Measurements from ENCODE around the gene ARFIP2. TPM values are rescaled to one million over a fixed set of nuclear protein-coding genes. Genes with fewer than 3 reads are reported as not detected.
A peak's percentile ranks its signal among the peaks of the same experiment; 100 is the strongest.

ARFIP2 gene
- total RNA-seq, 1 donor from 2014 or later: 46.8 TPM

DNA sequence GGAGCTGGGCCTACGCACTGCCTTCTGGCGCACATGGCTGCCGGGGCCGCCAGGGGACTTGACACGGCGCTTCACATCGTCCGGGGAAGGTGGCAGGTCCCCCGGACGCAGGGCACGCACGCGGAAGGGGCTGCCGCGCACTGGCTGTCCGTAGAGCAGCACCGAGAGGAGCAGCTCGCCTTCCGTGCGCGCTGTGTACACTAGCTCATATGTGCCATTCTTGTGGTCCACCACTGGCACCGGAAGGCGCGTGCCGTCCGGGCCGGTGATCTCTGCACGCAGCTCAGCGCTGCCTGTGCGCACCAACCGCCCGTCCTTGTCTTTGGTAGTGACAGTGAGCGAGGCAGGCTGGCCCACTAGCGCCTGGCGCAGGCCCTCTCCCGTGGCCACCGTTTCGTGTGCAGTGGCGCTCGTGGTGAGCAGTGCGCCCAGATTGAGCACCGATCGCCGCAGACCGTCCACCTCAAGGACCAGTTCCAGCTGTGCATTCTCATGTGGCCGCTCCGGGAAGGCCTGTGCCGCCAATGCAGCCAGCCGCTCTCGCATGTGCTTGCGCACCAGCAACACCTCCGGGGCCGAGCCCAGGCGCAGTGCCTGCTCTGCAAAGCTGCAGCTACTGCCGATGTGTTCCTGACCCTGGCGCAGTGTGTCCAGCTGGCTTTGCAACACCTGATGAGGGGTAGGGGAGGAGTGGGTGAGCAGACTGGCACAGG, 24.6 kb downstream of the ARFIP2 start:
- H3K9me3 Mint-ChIP-seq: no peaks in the 10 kb centered on the region
- no peaks in the 10 kb centered on the region for H3K27me3 Mint-ChIP-seq (ENCODE audit: low read depth)
- DNase-seq (ENCODE audit: low spot score): no peak
- no peak overlapping the region for H3K4me3 Mint-ChIP-seq (ENCODE audit: low read depth)
- intact Hi-C loops (cut with micrococcal nuclease): no loop called here
- no peaks in the 10 kb centered on the region for H3K36me3 Mint-ChIP-seq (ENCODE audit: low read depth)
- H3K4me1 Mint-ChIP-seq (ENCODE audit: low read depth): no peaks in the 10 kb centered on the region
- H3K27ac Mint-ChIP-seq: no peak overlapping the region

DNA sequence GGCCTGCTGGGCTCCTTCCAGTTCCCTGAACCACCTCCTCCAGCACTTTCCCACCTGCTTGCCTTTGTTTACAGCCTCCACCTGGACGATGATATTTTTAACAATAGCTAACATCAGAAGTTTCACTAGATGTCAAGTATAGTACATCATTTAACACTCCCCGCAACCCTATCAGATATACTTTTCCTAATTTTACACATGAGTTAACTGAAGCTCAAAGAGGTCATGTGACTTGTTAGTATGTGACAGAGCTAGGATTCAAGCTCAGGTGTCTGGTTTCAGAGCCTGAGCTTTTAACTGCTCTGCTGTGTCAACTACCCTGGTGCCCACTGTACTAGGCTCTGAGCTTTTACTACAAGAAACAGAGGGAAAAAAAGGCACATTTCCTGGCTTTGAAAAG, 26.1 kb downstream of the ARFIP2 start:
- intact Hi-C loops (cut with micrococcal nuclease): no loop called here

DNA sequence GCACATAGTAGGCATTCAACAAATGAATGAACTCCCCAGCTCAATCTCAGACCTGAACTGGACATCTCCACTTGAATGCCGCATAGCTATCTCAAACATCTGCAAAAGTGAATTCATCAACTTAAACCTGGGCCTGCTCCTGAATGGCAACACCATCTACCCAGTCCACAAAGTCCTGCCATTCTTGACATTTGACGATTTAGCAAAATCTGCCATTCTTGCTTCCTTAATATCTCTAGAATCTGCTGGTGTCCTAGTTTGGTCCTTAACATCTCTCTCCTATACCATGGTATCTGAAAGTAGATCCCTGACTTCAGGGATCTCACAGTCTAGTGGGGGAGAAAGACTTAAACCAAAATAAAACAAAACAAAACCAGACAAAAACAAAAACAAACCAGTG, 28.0 kb downstream of the ARFIP2 start:
- Mint-ChIP-seq H3K36me3 (ENCODE audit: low read depth) (no peaks in the 10 kb centered on the region), H3K4me3 (ENCODE audit: low read depth) (no peak overlapping the region), H3K27me3 (ENCODE audit: low read depth) (no peaks in the 10 kb centered on the region), H3K9me3 (no peaks in the 10 kb centered on the region), H3K4me1 (ENCODE audit: low read depth) (no peaks in the 10 kb centered on the region), H3K27ac (no peak overlapping the region)
- intact Hi-C loops (cut with micrococcal nuclease): no loop called here
- DNase-seq (ENCODE audit: low spot score): no peak

More for the DNA sequence above, 26.1 kb downstream of the ARFIP2 start:
- Mint-ChIP-seq H3K4me3 (ENCODE audit: low read depth) (no peak overlapping the region), H3K36me3 (ENCODE audit: low read depth) (no peaks in the 10 kb centered on the region), H3K9me3 (no peaks in the 10 kb centered on the region), H3K27me3 (ENCODE audit: low read depth) (no peaks in the 10 kb centered on the region), H3K4me1 (ENCODE audit: low read depth) (no peaks in the 10 kb centered on the region), H3K27ac (no peak overlapping the region)
- DNase-seq (ENCODE audit: low spot score): no peak

DNA sequence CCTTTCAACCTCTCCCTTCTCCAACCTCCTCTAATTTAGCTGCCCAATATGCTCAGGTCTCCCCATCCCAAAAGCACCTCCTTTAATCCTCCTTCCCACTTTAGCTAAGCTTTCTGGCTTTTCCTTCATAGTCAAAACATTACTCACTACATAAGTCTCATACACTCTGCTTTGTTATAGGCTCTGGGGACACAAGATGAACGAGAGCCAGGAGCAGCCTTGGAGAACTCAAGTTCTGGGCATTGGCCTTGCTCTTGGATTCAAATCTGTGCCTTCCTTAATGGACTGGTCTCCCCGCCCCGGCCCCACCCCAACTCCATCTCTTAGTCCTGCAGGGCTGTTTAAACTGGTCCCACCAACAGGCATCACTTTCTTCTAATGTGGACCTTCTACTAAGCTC, 28.9 kb downstream of the ARFIP2 start:
- no peaks in the 10 kb centered on the region for H3K4me1 Mint-ChIP-seq (ENCODE audit: low read depth)

DNA sequence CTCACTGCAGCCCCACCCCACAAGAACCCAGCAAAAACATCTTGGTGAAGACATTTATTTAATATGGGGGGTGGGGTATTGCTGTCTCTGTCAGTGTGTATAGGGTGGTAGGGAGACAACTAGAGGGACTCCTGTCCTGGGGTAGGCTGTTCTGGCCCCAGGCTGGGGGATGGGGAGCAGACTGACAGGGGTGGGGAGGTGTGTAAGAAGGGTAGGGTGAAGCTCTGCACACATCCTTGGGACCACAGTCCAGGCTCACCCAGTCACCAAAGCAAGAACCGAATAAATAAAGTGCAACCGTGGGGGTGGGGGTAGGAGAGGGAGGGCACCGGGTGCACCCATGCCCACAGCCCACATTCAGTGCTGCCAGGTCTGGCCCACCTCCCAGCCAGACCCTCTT, 32.6 kb downstream of the ARFIP2 start:
- intact Hi-C loops (cut with micrococcal nuclease): no loop called here
- no peak overlapping the region for H3K27ac Mint-ChIP-seq
- no peaks in the 10 kb centered on the region for H3K4me1 Mint-ChIP-seq (ENCODE audit: low read depth)
- no peaks in the 10 kb centered on the region for H3K36me3 Mint-ChIP-seq (ENCODE audit: low read depth)
- H3K27me3 Mint-ChIP-seq (ENCODE audit: low read depth): peaks cover 10% of the 10 kb centered on the region
- no peak overlapping the region for H3K4me3 Mint-ChIP-seq (ENCODE audit: low read depth)
- H3K9me3 Mint-ChIP-seq: no peaks in the 10 kb centered on the region
- no peak for DNase-seq (ENCODE audit: low spot score)

More for the DNA sequence above, 28.9 kb downstream of the ARFIP2 start:
- H3K4me3 Mint-ChIP-seq (ENCODE audit: low read depth): no peak overlapping the region
- no peak for DNase-seq (ENCODE audit: low spot score)
- no peak overlapping the region for H3K27ac Mint-ChIP-seq
- H3K36me3 Mint-ChIP-seq (ENCODE audit: low read depth): no peaks in the 10 kb centered on the region
- no peaks in the 10 kb centered on the region for H3K9me3 Mint-ChIP-seq
- no peaks in the 10 kb centered on the region for H3K27me3 Mint-ChIP-seq (ENCODE audit: low read depth)
- intact Hi-C loops (cut with micrococcal nuclease): no loop called here

DNA sequence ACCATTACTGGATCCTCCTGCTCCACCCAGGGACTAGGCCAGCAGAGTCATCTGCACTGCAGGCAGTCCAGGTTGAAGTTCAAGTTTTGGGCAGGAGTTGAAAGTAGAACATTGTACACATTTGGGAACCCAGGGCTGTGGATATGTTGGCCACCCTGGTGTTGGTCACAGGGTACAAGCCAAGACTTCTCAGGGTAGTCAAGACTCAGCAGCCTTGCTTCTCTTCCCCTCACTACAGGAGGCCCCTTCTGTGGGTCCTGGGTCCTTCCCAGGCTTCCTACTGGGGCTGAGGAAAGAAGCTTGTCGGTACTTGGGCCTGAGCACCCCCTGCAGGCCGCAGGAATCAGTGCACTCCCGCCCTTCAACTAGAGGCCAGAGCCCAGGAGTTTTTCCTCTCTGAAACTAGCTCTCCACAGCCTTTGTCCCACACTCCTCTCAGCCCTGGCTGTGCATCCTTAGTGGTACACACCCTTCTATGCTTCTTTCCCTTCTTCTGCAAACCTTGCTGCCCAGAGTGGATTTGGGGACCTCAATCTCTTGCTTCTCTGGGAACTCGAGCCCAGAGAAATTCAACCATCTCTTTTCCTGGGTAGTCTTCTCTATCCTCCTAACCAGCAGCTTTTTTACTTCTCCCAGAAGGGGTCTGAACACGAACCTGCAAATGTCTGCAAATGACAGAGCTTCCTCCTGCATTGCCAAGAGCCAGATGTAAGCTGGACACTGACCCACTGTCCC, 37.7 kb downstream of the ARFIP2 start:
- Mint-ChIP-seq H3K9me3 (no peaks in the 10 kb centered on the region), H3K4me1 (ENCODE audit: low read depth) (no peaks in the 10 kb centered on the region), H3K27me3 (ENCODE audit: low read depth) (peaks cover 10% of the 10 kb centered on the region), H3K36me3 (ENCODE audit: low read depth) (no peaks in the 10 kb centered on the region), H3K4me3 (ENCODE audit: low read depth) (no peak overlapping the region), H3K27ac (no peak overlapping the region)
- DNase-seq (ENCODE audit: low spot score): peak; percentile 27
- intact Hi-C loops (cut with micrococcal nuclease): loop anchor here (1.0 kb wide), 1 partner anchor 64 kb away; no protein-coding TSS in a partner anchor

DNA sequence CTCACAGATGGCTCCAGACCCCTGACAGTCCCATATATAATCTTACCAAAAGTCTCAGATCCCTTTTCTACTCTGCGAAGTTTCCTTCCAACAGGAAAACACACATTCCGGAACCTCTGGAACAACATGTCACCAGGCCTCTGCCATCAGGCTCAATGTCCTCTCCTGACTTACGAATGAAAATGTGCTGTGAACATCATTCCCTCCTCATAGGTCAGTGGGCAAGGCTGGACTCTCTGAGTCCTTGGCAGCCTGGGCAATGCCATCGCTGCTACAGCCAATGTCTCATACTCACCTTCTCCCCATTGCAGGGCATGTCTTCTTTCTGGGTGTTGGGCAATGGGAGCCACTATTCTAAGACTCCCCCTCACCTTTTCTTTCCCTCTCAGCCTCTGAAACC, 38.7 kb downstream of the ARFIP2 start:
- no peaks in the 10 kb centered on the region for H3K9me3 Mint-ChIP-seq
- H3K27ac Mint-ChIP-seq: no peak overlapping the region
- H3K27me3 Mint-ChIP-seq (ENCODE audit: low read depth): peaks cover 10% of the 10 kb centered on the region
- H3K4me3 Mint-ChIP-seq (ENCODE audit: low read depth): no peak overlapping the region
- no peaks in the 10 kb centered on the region for H3K4me1 Mint-ChIP-seq (ENCODE audit: low read depth)
- intact Hi-C loops (cut with micrococcal nuclease): no loop called here
- H3K36me3 Mint-ChIP-seq (ENCODE audit: low read depth): no peaks in the 10 kb centered on the region
- no peak for DNase-seq (ENCODE audit: low spot score)

DNA sequence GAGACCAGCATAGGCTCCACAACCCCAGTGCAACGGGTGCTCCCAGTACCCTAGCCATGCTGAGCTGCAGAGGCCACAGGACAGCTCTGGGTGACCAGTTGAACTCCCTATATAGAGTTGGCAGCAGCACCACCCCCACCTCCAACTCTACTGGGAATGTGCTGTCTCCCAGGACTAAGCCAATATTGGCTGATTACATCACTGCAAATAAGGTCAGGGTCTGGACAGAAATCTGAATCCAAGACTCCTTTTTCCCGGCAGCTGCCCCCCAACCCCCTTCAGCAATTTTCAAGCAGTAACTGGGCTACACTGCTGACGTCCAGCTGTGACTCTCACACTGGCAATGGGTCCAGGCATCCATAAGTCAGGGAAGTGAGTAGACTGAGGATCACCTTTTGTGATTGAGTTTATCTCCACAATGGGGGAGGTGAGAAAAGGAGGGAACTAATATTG, 40.2 kb downstream of the ARFIP2 start, which contains the start of gene HPX:
Gene HPX (minus strand): TSS at position 82 of the 453 bp plus-strand sequence. CDS start 24 bp downstream, at position 58.
- H3K36me3 Mint-ChIP-seq (ENCODE audit: low read depth): no peaks in the 10 kb centered on the region
- no peak within 1 kb of the TSS for H3K4me3 Mint-ChIP-seq (ENCODE audit: low read depth)
- peaks cover 7% of the 10 kb centered on the region for H3K27me3 Mint-ChIP-seq (ENCODE audit: low read depth)
- peaks cover under 1% of the 10 kb centered on the region for H3K4me1 Mint-ChIP-seq (ENCODE audit: low read depth)
- intact Hi-C loops (cut with micrococcal nuclease): no loop called here
- DNase-seq (ENCODE audit: low spot score): no peak
- no peaks in the 10 kb centered on the region for H3K9me3 Mint-ChIP-seq
- no peak within 1 kb of the TSS for H3K27ac Mint-ChIP-seq

DNA sequence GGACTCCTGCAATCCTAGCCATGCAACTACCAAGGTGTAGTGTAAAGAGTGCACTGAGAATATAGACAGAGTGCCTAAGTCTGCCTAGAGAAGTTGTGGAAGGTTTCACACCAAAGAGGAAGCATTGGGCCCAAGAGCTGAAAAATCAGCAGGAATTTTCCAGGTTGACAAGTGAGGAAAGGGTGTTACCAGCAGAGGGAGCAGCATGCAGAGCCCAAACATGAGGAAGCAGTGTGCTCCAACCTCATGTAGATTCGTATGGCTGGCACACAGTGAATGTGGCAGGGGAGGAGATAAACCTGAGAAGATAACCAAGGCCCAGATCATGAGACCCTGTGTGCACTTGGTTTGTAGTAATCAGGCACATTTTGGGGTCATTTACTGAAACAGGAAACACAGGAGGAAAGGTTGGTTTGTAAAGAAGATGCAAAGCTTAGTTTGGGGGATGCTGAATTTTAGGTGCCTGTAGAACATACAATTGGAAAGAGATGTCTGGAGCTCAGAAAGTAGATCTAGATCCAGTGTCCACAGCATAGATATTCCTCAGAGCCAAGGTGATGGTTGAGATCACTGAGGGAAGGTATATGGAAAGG, 42.1 kb downstream of the ARFIP2 start:
- Mint-ChIP-seq H3K9me3 (no peaks in the 10 kb centered on the region), H3K4me3 (ENCODE audit: low read depth) (no peak overlapping the region), H3K36me3 (ENCODE audit: low read depth) (no peaks in the 10 kb centered on the region), H3K4me1 (ENCODE audit: low read depth) (peaks cover 5% of the 10 kb centered on the region), H3K27me3 (ENCODE audit: low read depth) (no peaks in the 10 kb centered on the region), H3K27ac (no peak overlapping the region)
- intact Hi-C loops (cut with micrococcal nuclease): loop anchor here (5.0 kb wide), 1 partner anchor 47 kb away; the partner anchor contains the start of gene SMPD1
- DNase-seq (ENCODE audit: low spot score): no peak

DNA sequence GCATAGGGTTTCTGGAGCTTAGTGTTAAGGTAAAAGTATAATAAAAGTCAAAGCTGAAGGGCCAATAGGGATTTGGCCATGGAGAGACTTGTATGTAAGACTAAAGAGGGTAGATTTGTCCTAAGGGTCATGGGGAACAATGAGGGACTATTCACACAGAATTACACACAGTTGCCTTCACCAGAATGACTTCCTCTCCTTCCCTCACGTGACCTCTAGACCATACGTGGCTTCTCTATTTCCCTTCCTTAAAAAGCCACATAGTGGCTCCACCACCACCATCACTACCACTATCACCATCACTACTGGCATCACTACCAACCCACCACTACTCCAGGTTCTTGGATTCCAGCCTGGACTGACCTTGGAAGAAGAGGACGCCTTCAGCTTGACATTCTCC, 43.1 kb downstream of the ARFIP2 start:
- Mint-ChIP-seq H3K27me3 (ENCODE audit: low read depth) (no peaks in the 10 kb centered on the region), H3K36me3 (ENCODE audit: low read depth) (no peaks in the 10 kb centered on the region), H3K4me1 (ENCODE audit: low read depth) (peaks cover 5% of the 10 kb centered on the region), H3K4me3 (ENCODE audit: low read depth) (no peak overlapping the region), H3K27ac (no peak overlapping the region), H3K9me3 (no peaks in the 10 kb centered on the region)
- intact Hi-C loops (cut with micrococcal nuclease): loop anchor here (5.0 kb wide), 1 partner anchor 46 kb away; the partner anchor contains the start of gene SMPD1
- no peak for DNase-seq (ENCODE audit: low spot score)

DNA sequence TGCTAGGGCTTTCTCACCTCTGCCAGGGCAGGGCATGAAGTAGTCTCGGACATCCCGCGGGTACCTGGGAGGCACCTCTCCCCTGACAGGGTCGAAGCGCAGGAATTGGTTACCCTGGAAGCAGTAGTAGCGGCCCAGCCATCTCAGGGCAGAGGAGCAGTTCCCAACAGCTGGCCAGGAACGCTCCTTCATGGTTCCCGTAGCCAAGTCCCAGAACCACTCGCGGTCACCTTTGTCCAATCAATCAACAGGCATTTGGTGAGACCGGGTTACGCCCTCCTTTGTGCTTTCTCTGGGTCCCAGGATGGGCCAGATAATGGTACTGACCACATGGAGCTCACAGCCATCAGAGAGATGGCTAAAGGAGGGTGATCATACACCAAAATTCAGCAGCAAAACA, 43.7 kb downstream of the ARFIP2 start:
- Mint-ChIP-seq H3K27ac (no peak overlapping the region), H3K27me3 (ENCODE audit: low read depth) (no peaks in the 10 kb centered on the region), H3K36me3 (ENCODE audit: low read depth) (no peaks in the 10 kb centered on the region), H3K4me1 (ENCODE audit: low read depth) (peaks cover 5% of the 10 kb centered on the region), H3K9me3 (no peaks in the 10 kb centered on the region), H3K4me3 (ENCODE audit: low read depth) (no peak overlapping the region)
- intact Hi-C loops (cut with micrococcal nuclease): loop anchor here (5.0 kb wide), 1 partner anchor 45 kb away; the partner anchor contains the start of gene SMPD1
- DNase-seq (ENCODE audit: low spot score): no peak

DNA sequence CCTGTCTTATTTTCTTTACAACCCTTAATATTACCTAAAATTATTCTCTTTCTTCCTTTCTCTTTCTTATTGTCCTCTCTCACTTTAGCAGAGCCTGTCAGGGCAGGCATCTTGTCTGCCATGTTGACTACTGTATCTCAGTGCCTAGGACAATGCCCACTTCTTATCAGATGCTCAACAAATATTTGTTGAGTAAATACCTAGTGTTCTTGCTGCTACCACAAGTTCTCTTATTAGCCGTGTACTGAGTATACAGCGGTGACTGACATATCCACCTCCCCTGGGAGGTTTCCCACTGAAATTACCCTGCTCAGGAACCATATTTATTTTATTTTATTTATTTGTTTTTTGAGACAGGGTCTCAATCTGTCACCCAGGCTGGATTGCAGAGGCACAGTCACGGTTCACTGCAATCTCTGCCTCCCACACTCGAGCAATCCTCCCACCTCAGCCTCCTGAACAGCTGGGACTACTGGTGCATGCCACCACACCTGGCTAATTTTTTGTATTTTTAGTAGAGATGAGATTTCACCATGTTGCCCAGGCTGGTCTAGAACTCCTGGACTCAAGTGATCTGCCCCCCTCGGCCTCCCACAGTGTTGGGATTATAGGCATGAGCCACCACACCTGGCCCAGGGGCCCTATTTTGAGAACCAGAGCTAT, 47.0 kb downstream of the ARFIP2 start:
- Mint-ChIP-seq H3K9me3 (no peaks in the 10 kb centered on the region), H3K27me3 (ENCODE audit: low read depth) (no peaks in the 10 kb centered on the region), H3K36me3 (ENCODE audit: low read depth) (no peaks in the 10 kb centered on the region), H3K4me1 (ENCODE audit: low read depth) (peaks cover 5% of the 10 kb centered on the region), H3K4me3 (ENCODE audit: low read depth) (no peak overlapping the region), H3K27ac (no peak overlapping the region)
- DNase-seq (ENCODE audit: low spot score): no peak
- intact Hi-C loops (cut with micrococcal nuclease): no loop called here

All from activated T-helper 2 cell treated with anti-CD3 and anti-CD28 coated beads, Interferon-gamma antibody, Interleukin-2, Interleukin-4, amounts not matched to agents 10 μg/mL and 5 μg/mL and 100 μg/mL, durations not matched to agents 14 hours and 24 hours and 36 hours (primary cell).